ENCODE data around the gene CTDSP2. TPM values are rescaled to one million over a fixed set of nuclear protein-coding genes. Genes with fewer than 3 reads are reported as not detected.

Gene CTDSP2
- total and polyA plus RNA-seq, 2 experiments from 2014 or later: 52.7 to 97.3 TPM

- 39 to 48% methylated on average over 8 of the region's 8 CpGs for WGBS, 2 experiments (ENCODE audit: low coverage in 1 of 2, low lambda C conversion rate in 2 of 2, missing lambda C conversion rate in 2 of 2)
- Histone ChIP-seq H4K20me1 (ENCODE audit: insufficient read depth) (no peaks in the 10 kb centered on the region), H2AFZ (no peak overlapping the region), H3K9me3 (ENCODE audit: low read depth) (no peaks in the 10 kb centered on the region), H3K79me2 (ENCODE audit: insufficient read depth) (peaks cover 29% of the 10 kb centered on the region), H3K27ac (peak overlapping the region; percentile 23; the same call in 1 of the 2 replicates), H3K36me3 (ENCODE audit: low read depth) (peaks cover 24% of the 10 kb centered on the region), H3K4me2 (ENCODE audit: unreplicated experiment) (no peak overlapping the region), H3K27me3 (replicated peaks; ENCODE audit: insufficient read depth) (no peaks in the 10 kb centered on the region), H3K4me1 (ENCODE audit: insufficient read depth) (peaks cover 22% of the 10 kb centered on the region), H3K9ac (0 out of 2 replicates have a peak overlapping the region, but pooled peaks have one; percentile 6), H3K9me2 (ENCODE audit: insufficient read depth) (no peaks in the 10 kb centered on the region), H3F3A (ENCODE audit: insufficient read depth) (peaks cover 26% of the 10 kb centered on the region), H3K4me3 (no peak overlapping the region)
- in situ Hi-C loops (cut with MboI): no loop called here
- TF ChIP-seq EZH2 (IDR thresholded peaks at IDR 0.05; ENCODE audit: insufficient read depth, poor library complexity, severe bottlenecking): no peak
- DNase-seq: no peak
Measured at GRCh38 chr12:57817261-57817989, 29.1 kb downstream of the CTDSP2 start.

DNA sequence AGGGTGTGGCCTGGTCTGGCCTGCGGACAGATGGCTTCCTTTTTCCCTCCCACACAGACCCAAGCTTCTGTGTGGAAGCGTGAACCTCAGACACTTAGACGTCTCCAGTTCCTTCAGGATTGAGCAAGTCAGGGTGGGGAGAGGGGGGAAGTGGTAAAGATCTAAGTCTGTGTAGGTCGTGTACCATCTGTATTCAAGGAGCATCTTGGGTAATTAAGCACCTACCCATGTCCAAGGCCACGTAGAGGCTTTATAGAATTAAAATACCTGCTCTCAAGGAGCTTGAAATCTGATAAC is 29.7 kb downstream of the CTDSP2 start:
- H3K9me3 ChIP-seq (ENCODE audit: low read depth): no peaks in the 10 kb centered on the region
- H3K4me2 ChIP-seq (ENCODE audit: unreplicated experiment): no peak overlapping the region
- no peaks in the 10 kb centered on the region for H3K9me2 ChIP-seq (ENCODE audit: insufficient read depth)
- TF ChIP-seq EZH2 (IDR thresholded peaks at IDR 0.05; ENCODE audit: insufficient read depth, poor library complexity, severe bottlenecking) (no peak), EZH2phosphoT487 (IDR thresholded peaks at IDR 0.05; ENCODE audit: insufficient read depth, low read depth) (no peak)
- peak; percentile 69 for DNase-seq
- H3K27ac ChIP-seq: peak overlapping the region; percentile 23; the same call in 1 of the 2 replicates
- 0 out of 2 replicates have a peak overlapping the region, but pooled peaks have one; percentile 6 for H3K9ac ChIP-seq
- H3F3A ChIP-seq (ENCODE audit: insufficient read depth): peaks cover 26% of the 10 kb centered on the region
- no peaks in the 10 kb centered on the region for H4K20me1 ChIP-seq (ENCODE audit: insufficient read depth)
- peaks cover 23% of the 10 kb centered on the region for H3K79me2 ChIP-seq (ENCODE audit: insufficient read depth)
- no peaks in the 10 kb centered on the region for H3K27me3 ChIP-seq (replicated peaks; ENCODE audit: insufficient read depth)
- no peak overlapping the region for H3K4me3 ChIP-seq
- peaks cover 21% of the 10 kb centered on the region; the same call in 1 of the 2 replicates for H3K36me3 ChIP-seq (ENCODE audit: low read depth)
- WGBS, 2 experiments (ENCODE audit: low coverage in 1 of 2, low lambda C conversion rate in 2 of 2, missing lambda C conversion rate in 2 of 2): 18 to 22% methylated on average over 5 of the region's 5 CpGs
- H3K4me1 ChIP-seq (ENCODE audit: insufficient read depth): peaks cover 22% of the 10 kb centered on the region
- in situ Hi-C loops (cut with MboI): no loop called here
- H2AFZ ChIP-seq: no peak overlapping the region

DNA sequence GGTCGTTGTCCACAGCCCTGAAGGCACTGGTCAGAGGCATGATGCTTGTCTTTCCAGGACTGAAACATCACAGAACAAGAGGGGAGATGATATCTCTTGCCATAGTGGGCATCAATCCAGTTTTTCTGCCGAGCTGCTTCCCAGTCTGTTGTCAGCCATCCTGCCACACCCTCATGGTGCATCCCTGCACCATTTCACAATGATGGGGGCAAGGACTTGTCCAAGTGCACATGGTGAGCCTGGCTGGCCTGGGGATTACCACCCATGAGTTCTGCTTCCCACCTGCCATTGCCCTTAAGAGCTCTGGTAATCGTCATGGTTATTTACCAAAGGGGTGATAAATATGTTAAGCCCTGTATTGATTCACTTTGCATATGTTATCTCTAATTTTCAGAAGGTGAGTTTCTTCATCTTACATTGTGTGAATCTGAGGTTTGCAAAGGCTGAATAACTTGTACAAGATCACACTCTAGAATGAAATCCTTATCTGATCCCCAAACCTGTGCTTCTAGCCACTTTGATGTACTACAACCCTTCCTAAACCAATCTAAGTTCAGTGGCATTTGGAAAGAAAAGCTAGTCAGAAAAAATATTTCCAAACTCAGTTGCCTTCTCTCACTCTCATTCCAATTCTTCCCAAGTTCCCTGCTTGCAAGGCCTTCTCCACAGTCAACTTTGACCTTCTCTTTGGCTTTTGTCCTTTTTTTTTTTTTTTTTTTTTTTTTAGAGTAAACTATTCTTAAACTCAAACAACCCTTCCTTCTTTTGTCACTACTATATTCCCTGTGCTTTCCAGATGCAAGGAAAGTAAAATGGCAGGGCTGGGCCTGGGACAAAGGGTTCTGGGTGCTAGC is 30.3 kb downstream of the CTDSP2 start:
- peaks cover 15% of the 10 kb centered on the region; the same call in 1 of the 2 replicates for H3K36me3 ChIP-seq (ENCODE audit: low read depth)
- in situ Hi-C loops (cut with MboI): no loop called here

GRCh38 chr12:57815177-57816000 is 31.1 kb downstream of the CTDSP2 start:
- peaks cover 25% of the 10 kb centered on the region for H3F3A ChIP-seq (ENCODE audit: insufficient read depth)
- H3K79me2 ChIP-seq (ENCODE audit: insufficient read depth): peaks cover 9% of the 10 kb centered on the region; the same call in 1 of the 2 replicates
- no peaks in the 10 kb centered on the region for H4K20me1 ChIP-seq (ENCODE audit: insufficient read depth)
- H3K9me2 ChIP-seq (ENCODE audit: insufficient read depth): no peaks in the 10 kb centered on the region
- DNase-seq: no peak
- WGBS, 2 experiments (ENCODE audit: low coverage in 1 of 2, low lambda C conversion rate in 2 of 2, missing lambda C conversion rate in 2 of 2): 73 to 76% methylated on average over 11 to 13 of the region's 13 CpGs
- H3K9ac ChIP-seq: no peak overlapping the region
- H3K4me2 ChIP-seq (ENCODE audit: unreplicated experiment): no peak overlapping the region
- H3K4me1 ChIP-seq (ENCODE audit: insufficient read depth): peaks cover 22% of the 10 kb centered on the region
- H3K4me3 ChIP-seq: no peak overlapping the region
- no peak for TF ChIP-seq EZH2phosphoT487 (IDR thresholded peaks at IDR 0.05; ENCODE audit: insufficient read depth, low read depth)
- TF ChIP-seq EZH2 (IDR thresholded peaks at IDR 0.05; ENCODE audit: insufficient read depth, poor library complexity, severe bottlenecking): no peak
- peaks cover 8% of the 10 kb centered on the region; the same call in 1 of the 2 replicates for H3K36me3 ChIP-seq (ENCODE audit: low read depth)
- in situ Hi-C loops (cut with MboI): no loop called here
- no peak overlapping the region for H2AFZ ChIP-seq
- H3K27ac ChIP-seq: no peak overlapping the region
- H3K27me3 ChIP-seq (replicated peaks; ENCODE audit: insufficient read depth): no peaks in the 10 kb centered on the region
- H3K9me3 ChIP-seq (ENCODE audit: low read depth): no peaks in the 10 kb centered on the region

More for the DNA sequence above, 30.3 kb downstream of the CTDSP2 start:
- Histone ChIP-seq H3K27me3 (replicated peaks; ENCODE audit: insufficient read depth) (no peaks in the 10 kb centered on the region), H2AFZ (no peak overlapping the region), H3K4me3 (no peak overlapping the region), H3K79me2 (ENCODE audit: insufficient read depth) (peaks cover 18% of the 10 kb centered on the region), H3K9me2 (ENCODE audit: insufficient read depth) (no peaks in the 10 kb centered on the region), H3K4me2 (ENCODE audit: unreplicated experiment) (no peak overlapping the region), H3K4me1 (ENCODE audit: insufficient read depth) (peaks cover 22% of the 10 kb centered on the region), H3K9me3 (ENCODE audit: low read depth) (no peaks in the 10 kb centered on the region), H3F3A (ENCODE audit: insufficient read depth) (peaks cover 26% of the 10 kb centered on the region), H4K20me1 (ENCODE audit: insufficient read depth) (no peaks in the 10 kb centered on the region), H3K27ac (0 out of 2 replicates have a peak overlapping the region, but pooled peaks have one; percentile 23), H3K9ac (no peak overlapping the region)
- TF ChIP-seq EZH2 (IDR thresholded peaks at IDR 0.05; ENCODE audit: insufficient read depth, poor library complexity, severe bottlenecking): no peak
- no peak for TF ChIP-seq EZH2phosphoT487 (IDR thresholded peaks at IDR 0.05; ENCODE audit: insufficient read depth, low read depth)
- DNase-seq: no peak
- 50 to 61% methylated on average over 3 of the region's 3 CpGs for WGBS, 2 experiments (ENCODE audit: low coverage in 1 of 2, low lambda C conversion rate in 2 of 2, missing lambda C conversion rate in 2 of 2)

Measured in GM23248 (cell line).